ENCODE results near the gene SRGAP3. TPM values are rescaled to one million over a fixed set of nuclear protein-coding genes. Genes with fewer than 3 reads are reported as not detected.

Gene SRGAP3
- total RNA-seq, 4 donors from 2014 or later = 6.7 to 24.8 (median 19.7) TPM

GRCh38 chr3:9107738-9108137, 141.7 kb downstream of the SRGAP3 start:
- H3K4me3 ChIP-seq = no peak overlapping the region
- TF ChIP-seq, protein P1, sequence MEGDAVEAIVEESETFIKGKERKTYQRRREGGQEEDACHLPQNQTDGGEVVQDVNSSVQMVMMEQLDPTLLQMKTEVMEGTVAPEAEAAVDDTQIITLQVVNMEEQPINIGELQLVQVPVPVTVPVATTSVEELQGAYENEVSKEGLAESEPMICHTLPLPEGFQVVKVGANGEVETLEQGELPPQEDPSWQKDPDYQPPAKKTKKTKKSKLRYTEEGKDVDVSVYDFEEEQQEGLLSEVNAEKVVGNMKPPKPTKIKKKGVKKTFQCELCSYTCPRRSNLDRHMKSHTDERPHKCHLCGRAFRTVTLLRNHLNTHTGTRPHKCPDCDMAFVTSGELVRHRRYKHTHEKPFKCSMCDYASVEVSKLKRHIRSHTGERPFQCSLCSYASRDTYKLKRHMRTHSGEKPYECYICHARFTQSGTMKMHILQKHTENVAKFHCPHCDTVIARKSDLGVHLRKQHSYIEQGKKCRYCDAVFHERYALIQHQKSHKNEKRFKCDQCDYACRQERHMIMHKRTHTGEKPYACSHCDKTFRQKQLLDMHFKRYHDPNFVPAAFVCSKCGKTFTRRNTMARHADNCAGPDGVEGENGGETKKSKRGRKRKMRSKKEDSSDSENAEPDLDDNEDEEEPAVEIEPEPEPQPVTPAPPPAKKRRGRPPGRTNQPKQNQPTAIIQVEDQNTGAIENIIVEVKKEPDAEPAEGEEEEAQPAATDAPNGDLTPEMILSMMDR (IDR thresholded peaks at IDR 0.05) = no peak
- TF ChIP-seq POLR2A (IDR thresholded peaks at IDR 0.05) = no peak
- H3K4me1 ChIP-seq = no peaks in the 10 kb centered on the region
- no peak for DNase-seq
- no peaks in the 10 kb centered on the region for H3K27me3 ChIP-seq
- no peaks in the 10 kb centered on the region for H3K36me3 ChIP-seq
- no peaks in the 10 kb centered on the region for H3K9me3 ChIP-seq
- no peak overlapping the region for H3K27ac ChIP-seq

DNA sequence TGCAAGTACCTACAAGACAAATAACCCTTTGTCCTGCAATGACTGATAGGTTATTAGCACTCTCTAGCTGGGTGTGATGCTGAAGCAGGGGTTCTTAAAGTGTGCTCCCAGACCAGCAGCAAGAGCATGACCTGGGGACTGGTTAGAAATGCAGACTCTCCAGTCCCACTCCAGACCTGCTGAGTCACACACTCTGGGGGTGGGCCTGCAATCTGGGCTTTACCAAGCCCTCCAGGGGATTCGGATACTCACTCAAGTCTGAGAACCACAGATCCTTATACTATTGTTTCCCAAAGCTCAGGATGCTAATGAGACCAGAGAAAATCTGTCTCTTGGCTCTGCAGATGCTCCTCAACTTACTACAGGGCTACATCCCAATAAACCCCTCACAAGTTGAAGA, 144.0 kb downstream of the SRGAP3 start:
- H3K4me1 ChIP-seq = no peaks in the 10 kb centered on the region
- H3K9me3 ChIP-seq = no peaks in the 10 kb centered on the region
- no peak for DNase-seq
- H3K36me3 ChIP-seq = no peaks in the 10 kb centered on the region
- no peak overlapping the region for H3K4me3 ChIP-seq
- TF ChIP-seq, protein P1 (IDR thresholded peaks at IDR 0.05) = no peak
- TF ChIP-seq POLR2A (IDR thresholded peaks at IDR 0.05) = no peak
- H3K27me3 ChIP-seq = no peaks in the 10 kb centered on the region
- no peak overlapping the region for H3K27ac ChIP-seq

- H3K36me3 ChIP-seq = no peaks in the 10 kb centered on the region
- TF ChIP-seq, protein P1 (IDR thresholded peaks at IDR 0.05) = no peak
- TF ChIP-seq POLR2A (IDR thresholded peaks at IDR 0.05) = no peak
- DNase-seq = no peak
- no peaks in the 10 kb centered on the region for H3K4me1 ChIP-seq
- H3K4me3 ChIP-seq = no peak overlapping the region
- H3K27me3 ChIP-seq = no peaks in the 10 kb centered on the region
- no peaks in the 10 kb centered on the region for H3K9me3 ChIP-seq
- H3K27ac ChIP-seq = no peak overlapping the region
Measured at GRCh38 chr3:9104121-9104520, 145.3 kb downstream of the SRGAP3 start.

DNA sequence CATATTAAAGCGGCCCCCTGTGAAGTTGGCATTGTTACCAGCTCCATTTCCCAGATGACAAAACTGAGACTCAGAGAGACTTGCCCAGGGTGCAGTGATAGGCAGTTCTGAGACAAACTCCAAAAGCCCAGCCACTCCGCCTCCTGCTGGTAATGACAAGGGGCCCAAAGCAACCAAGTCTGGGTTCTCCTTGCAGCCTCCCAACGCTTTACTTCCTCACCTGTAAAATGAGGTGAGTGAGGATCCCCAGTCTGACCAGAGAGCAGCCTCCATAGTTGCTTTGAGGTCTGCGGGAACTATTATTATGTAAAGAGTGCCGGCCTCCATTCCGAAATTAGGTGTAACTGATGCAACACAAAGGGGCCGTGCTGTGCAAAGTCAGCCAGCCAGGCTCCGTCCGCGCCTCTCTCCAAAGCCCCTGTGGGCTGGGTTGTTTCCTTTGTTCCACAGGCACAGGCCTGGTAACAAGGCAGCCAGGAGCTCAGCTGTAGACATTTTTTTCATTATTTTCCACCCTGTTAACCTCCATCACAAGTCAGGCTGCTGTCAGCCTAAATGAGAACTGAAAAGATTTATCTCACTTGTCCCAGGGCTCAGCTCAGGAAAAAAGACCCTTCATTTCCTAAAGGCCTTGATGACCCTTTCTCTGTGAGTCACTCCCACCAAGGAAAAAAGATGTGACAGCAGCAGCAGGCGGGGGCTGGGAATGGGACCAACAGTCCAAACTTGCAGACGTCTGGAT, 147.0 kb downstream of the SRGAP3 start:
- H3K9me3 ChIP-seq = no peaks in the 10 kb centered on the region
- no peaks in the 10 kb centered on the region for H3K36me3 ChIP-seq
- H3K27me3 ChIP-seq = no peaks in the 10 kb centered on the region
- H3K4me3 ChIP-seq = no peak overlapping the region
- TF ChIP-seq POLR2A (IDR thresholded peaks at IDR 0.05) = no peak
- TF ChIP-seq, protein P1 (IDR thresholded peaks at IDR 0.05) = no peak
- no peak for DNase-seq
- no peaks in the 10 kb centered on the region for H3K4me1 ChIP-seq
- H3K27ac ChIP-seq = no peak overlapping the region

DNA sequence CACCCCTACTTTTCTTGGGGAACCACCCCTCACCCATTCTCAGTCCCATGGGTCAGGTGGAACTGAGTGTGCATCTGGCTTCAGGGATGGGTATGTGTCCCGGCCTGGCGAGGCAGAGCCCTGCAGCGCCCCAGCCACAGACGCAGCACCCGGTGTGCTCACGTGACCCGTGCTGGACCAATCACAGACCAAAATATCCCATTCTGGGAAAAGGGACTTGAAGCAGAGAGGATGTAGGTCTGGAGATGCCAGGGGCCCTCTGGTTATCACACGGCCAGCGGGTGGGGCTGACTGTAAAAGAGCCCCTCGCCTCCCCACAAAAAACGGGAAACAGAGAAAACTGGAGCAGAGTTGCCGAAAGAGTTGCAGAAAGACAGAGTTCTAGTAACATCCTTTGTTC, 148.2 kb downstream of the SRGAP3 start:
- DNase-seq = no peak
- H3K4me1 ChIP-seq = no peaks in the 10 kb centered on the region

More for the DNA sequence above, 148.2 kb downstream of the SRGAP3 start:
- no peak overlapping the region for H3K27ac ChIP-seq
- no peaks in the 10 kb centered on the region for H3K36me3 ChIP-seq
- H3K4me3 ChIP-seq = no peak overlapping the region
- TF ChIP-seq, protein P1 (IDR thresholded peaks at IDR 0.05) = no peak
- TF ChIP-seq POLR2A (IDR thresholded peaks at IDR 0.05) = no peak
- no peaks in the 10 kb centered on the region for H3K27me3 ChIP-seq
- H3K9me3 ChIP-seq = no peaks in the 10 kb centered on the region
